Stimulated activated CD4-positive, alpha-beta T cell treated with anti-CD3 and anti-CD28 coated beads, Interleukin-12 subunit alpha, Interleukin-12 subunit beta, amount 100 ng/mL, for 48 hours (primary cell): ENCODE data around the gene GIPR.

Source experiments
- DNase-seq, 3 donors: peaks; one replicate each; pipeline ENCODE4 v3.0.0-alpha.2; 2020; ENCODE audit warnings: low read depth in 2 of 3, low spot score in 1 of 3

The GIPR gene

GRCh38 chr19:45645068-45645630, 22.9 kb upstream of the GIPR start:
- no peak for DNase-seq

GRCh38 chr19:45645631-45646344, 22.2 kb upstream of the GIPR start:
- peak; percentile 81 to 83 (median 81) for DNase-seq

- DNase-seq: no peak
These were observed 21.7 kb upstream of the GIPR start for GRCh38 chr19:45646345-45646698.

- no peak for DNase-seq
These were observed 17.3 kb upstream of the GIPR start for GRCh38 chr19:45650722-45651121.

- DNase-seq: no peak
These were observed 14.4 kb upstream of the GIPR start for GRCh38 chr19:45653634-45654033.

GRCh38 chr19:45655073-45655472, 12.9 kb upstream of the GIPR start:
- no peak for DNase-seq

GRCh38 chr19:45657520-45658167, 10.4 kb upstream of the GIPR start:
- DNase-seq: no peak

- no peak for DNase-seq
These were observed 8.8 kb upstream of the GIPR start for GRCh38 chr19:45659096-45659729.

- no peak for DNase-seq
These were observed 7.4 kb upstream of the GIPR start for GRCh38 chr19:45660636-45661035.

- DNase-seq: no peak
These were observed 4.2 kb upstream of the GIPR start for GRCh38 chr19:45663800-45664199.

GRCh38 chr19:45664575-45664974, 3.4 kb upstream of the GIPR start:
- no peak for DNase-seq

GRCh38 chr19:45668342-45668871, 386 bp downstream of the GIPR start:
- peak in 1 of 3 donors; percentile 29 for DNase-seq

- DNase-seq: peak; percentile 64 to 84 (median 74)
These were observed 2.8 kb downstream of the GIPR start for GRCh38 chr19:45670670-45671453.

- no peak for DNase-seq
These were observed 6.9 kb downstream of the GIPR start for GRCh38 chr19:45674946-45675345.

- peak in 1 of 3 donors; percentile 32 for DNase-seq
These were observed 8.8 kb downstream of the GIPR start for GRCh38 chr19:45676851-45677263.

GRCh38 chr19:45677351-45678230, 9.6 kb downstream of the GIPR start:
- DNase-seq: peak; percentile 79 to 88 (median 82)

GRCh38 chr19:45681391-45682015, 13.5 kb downstream of the GIPR start:
- peak; percentile 74 to 83 (median 76) for DNase-seq

GRCh38 chr19:45682117-45682516, 14.1 kb downstream of the GIPR start:
- no peak for DNase-seq

- no peak for DNase-seq
These were observed 14.9 kb downstream of the GIPR start for GRCh38 chr19:45682908-45683307.
